K562 (cell line): ENCODE measurements around the gene CHST13. TPM values are rescaled to one million over a fixed set of nuclear protein-coding genes. Genes with fewer than 3 reads are reported as not detected.

Source experiments
- ATAC-seq: fragments of 200-7000 bp; cut with Tn5 transposase; 3 replicates; pipeline ENCODE4 v1.9.1; 2020; ENCODE audit warnings: moderate library complexity
- BruUV-seq: library from RNA; stranded (reverse); fragments of 400-500 nt; replicated peaks from 2 replicates; lab custom pipeline; 2021; lab: Mats Ljungman, UMichigan
- CTCF ChIA-PET: fragments of 300-600 bp; formaldehyde crosslinking; extraction: SDS; loops from one replicate; lab custom pipeline; 2021; ENCODE audit warnings: low intra/inter-chr PET ratio; lab: Yijun Ruan, JAX
- POLR2A ChIA-PET: fragments of 300-600, 350-650 bp; sonication (Branson Sonifier 250); formaldehyde crosslinking; extraction: SDS; loops from one replicate; lab custom pipeline; 2021; ENCODE audit warnings: antibody characterized with exemption, inconsistent platforms; lab: Yijun Ruan, JAX
- DNase-seq, 4 experiments: peaks; one replicate each; pipeline versions ENCODE4 v3.0.0 to v3.0.0-alpha.2; 2011 to 2018; ENCODE audit warnings: low spot score in 3 of 4, mixed read lengths in 3 of 4; ENCODE audit errors: extremely low read depth in 1 of 4
- FAIRE-seq: peaks from 2 replicates; lab custom pipeline; 2011; peaks lifted over from hg19 to GRCh38; lab: Jason Lieb, UNC
- H2AFZ ChIP-seq: 2 replicates; pipeline ENCODE4 v1.6.0; 2011; ENCODE audit warnings: low read depth, low read length, control low read depth, inconsistent platforms
- H3K27ac ChIP-seq: fragments of 200-600 bp; 3 replicates; pipeline ENCODE4 v1.8.0; 2011; ENCODE audit warnings: low read depth, mild to moderate bottlenecking, control low read depth, inconsistent platforms, low read length, moderate library complexity, mixed read lengths; ENCODE audit errors: extremely low read depth
- H3K27me3 ChIP-seq, 2 experiments: fragments of 300-600 bp in 1 of 2; 2 replicates in 1 of 2; 3 replicates in 1 of 2; pipeline versions ENCODE4 v1.6.0 to v1.8.0; 2011; ENCODE audit warnings: inconsistent platforms in 2 of 2, low read length in 2 of 2, mild to moderate bottlenecking in 1 of 2, mixed read lengths in 1 of 2, moderate library complexity in 1 of 2; ENCODE audit not compliant: control insufficient read depth in 2 of 2, insufficient read depth in 2 of 2
- H3K36me3 ChIP-seq: fragments of 300-600 bp; 3 replicates; pipeline ENCODE4 v1.8.0; 2011; ENCODE audit warnings: mild to moderate bottlenecking, low read length, inconsistent platforms; ENCODE audit not compliant: control insufficient read depth, insufficient read depth
- H3K4me1 ChIP-seq, 2 experiments: fragments of 200-600 bp in 1 of 2; replicated peaks in 1 of 2; 2 replicates in 1 of 2; 3 replicates in 1 of 2; pipeline versions ENCODE4 v1.5.1 to v1.8.0; 2011; ENCODE audit warnings: inconsistent platforms in 2 of 2, low read length in 2 of 2, mild to moderate bottlenecking in 1 of 2, mixed read lengths in 1 of 2, moderate library complexity in 1 of 2; ENCODE audit not compliant: control insufficient read depth in 2 of 2, insufficient read depth in 2 of 2
- H3K4me2 ChIP-seq: 2 replicates; pipeline ENCODE4 v1.6.1; 2011; ENCODE audit warnings: low read length, control low read depth, inconsistent platforms, mixed read lengths; ENCODE audit not compliant: insufficient read depth
- H3K4me3 ChIP-seq: fragments of 200-600 bp; sonication (generic), shearing (Covaris generic); 2 replicates; pipeline ENCODE4 v1.5.1; 2016; ENCODE audit warnings: control low read depth, inconsistent platforms
- H3K79me2 ChIP-seq: fragments of 200-600 bp; 3 replicates; pipeline ENCODE4 v1.8.0; 2011; ENCODE audit warnings: low read length, inconsistent platforms; ENCODE audit not compliant: control insufficient read depth, insufficient read depth
- H3K9ac ChIP-seq, 2 experiments: 2 replicates each; pipeline versions ENCODE4 v1.6.0 to v1.6.1; 2011; ENCODE audit warnings: low read depth in 2 of 2, low read length in 2 of 2, control low read depth in 1 of 2, inconsistent platforms in 1 of 2, mild to moderate bottlenecking in 1 of 2, mixed read lengths in 1 of 2; ENCODE audit not compliant: insufficient read depth in 1 of 2
- H3K9me1 ChIP-seq: one replicate; pipeline ENCODE4 v1.6.0; 2011; ENCODE audit warnings: inconsistent platforms, mild to moderate bottlenecking, low read length, moderate library complexity; ENCODE audit not compliant: control insufficient read depth, insufficient read depth
- H3K9me3 ChIP-seq: replicated peaks from 2 replicates; pipeline ENCODE4 v1.5.1; 2011; ENCODE audit warnings: low read depth, low read length, inconsistent platforms; ENCODE audit not compliant: control insufficient read depth, insufficient read depth
- H4K20me1 ChIP-seq: replicated peaks from 2 replicates; pipeline ENCODE4 v1.6.1; 2011; ENCODE audit warnings: low read length, inconsistent platforms, mixed read lengths; ENCODE audit not compliant: control insufficient read depth, insufficient read depth
- FOXA1 ChIP-seq: fragments of 450-650 bp; IDR thresholded peaks from 2 replicates; pipeline ENCODE4 v1.6.1; 2016; ENCODE audit warnings: mild to moderate bottlenecking, borderline replicate concordance
- WGBS: fragments of 100-300 bp; shearing (Covaris generic); methylation state at CpG from one replicate; pipeline ENCODE4 v1.1.6; 2016; ENCODE audit warnings: low coverage, mixed read lengths; ENCODE audit not compliant: insufficient coverage; ENCODE audit errors: missing lambda C conversion rate; 5-methylcytosine and 5-hydroxymethylcytosine counted together
- in situ Hi-C: fragments of 300-500 bp; cut with MboI; formaldehyde crosslinking; loops from 4 replicates; pipeline ENCODE4 v1.15.0; 2018; ENCODE audit warnings: inconsistent platforms, mixed read lengths
- intact Hi-C: fragments of 100-400 bp; cut with micrococcal nuclease; formaldehyde crosslinking; loops from 2 replicates; pipeline ENCODE4 v1.14.2; 2022
- polyA plus RNA-seq, 8 experiments: library from polyadenylated mRNA; depleted of rRNA in 4 of 8; stranded (reverse) in 5 of 8; unstranded in 3 of 8; fragments of >200 nt; fragmentation: Nextera tagmentation in 2 of 8; fragmentation: Illumina TruSeq in 1 of 8; extraction: Ambion mirVana in 2 of 8; extraction: Trizol in 1 of 8; gene quantifications; 2 replicates each; pipeline versions ENCODE4 v1.2.1 to v1.2.3, GENCODE V29; 2011 to 2014; ENCODE audit warnings: inconsistent platforms in 1 of 8, missing spikeins in 1 of 8
- total RNA-seq, 7 experiments: library from RNA; depleted of rRNA in 6 of 7; stranded (reverse); fragments of >200 nt in 6 of 7; fragmentation: Illumina TruSeq in 2 of 7; extraction: Trizol in 2 of 7; gene quantifications; 2 replicates each; pipeline versions ENCODE4 v1.2.1 to v1.2.3, GENCODE V29; 2011 to 2021; ENCODE audit warnings: low replicate concordance in 1 of 7
- TF ChIP-seq, protein P1 (sequence below), 3 experiments: IDR thresholded peaks in 2 of 3; conservative IDR thresholded peaks in 1 of 3; 2 replicates each; pipeline ENCODE4 v1.5.1; 2011 to 2012; ENCODE audit warnings: low read length in 3 of 3, mild to moderate bottlenecking in 3 of 3, control low read depth in 2 of 3, improper control_type of control experiment in 1 of 3, inconsistent platforms in 1 of 3, low read depth in 1 of 3, mixed read lengths in 1 of 3, moderate library complexity in 1 of 3; ENCODE audit not compliant: insufficient read depth in 2 of 3

The CHST13 gene
- total and polyA plus RNA-seq, 9 of the 15 experiments (the other 6 are each of a cell fraction or from before 2014, with no cell fraction given), result not detected

DNA sequence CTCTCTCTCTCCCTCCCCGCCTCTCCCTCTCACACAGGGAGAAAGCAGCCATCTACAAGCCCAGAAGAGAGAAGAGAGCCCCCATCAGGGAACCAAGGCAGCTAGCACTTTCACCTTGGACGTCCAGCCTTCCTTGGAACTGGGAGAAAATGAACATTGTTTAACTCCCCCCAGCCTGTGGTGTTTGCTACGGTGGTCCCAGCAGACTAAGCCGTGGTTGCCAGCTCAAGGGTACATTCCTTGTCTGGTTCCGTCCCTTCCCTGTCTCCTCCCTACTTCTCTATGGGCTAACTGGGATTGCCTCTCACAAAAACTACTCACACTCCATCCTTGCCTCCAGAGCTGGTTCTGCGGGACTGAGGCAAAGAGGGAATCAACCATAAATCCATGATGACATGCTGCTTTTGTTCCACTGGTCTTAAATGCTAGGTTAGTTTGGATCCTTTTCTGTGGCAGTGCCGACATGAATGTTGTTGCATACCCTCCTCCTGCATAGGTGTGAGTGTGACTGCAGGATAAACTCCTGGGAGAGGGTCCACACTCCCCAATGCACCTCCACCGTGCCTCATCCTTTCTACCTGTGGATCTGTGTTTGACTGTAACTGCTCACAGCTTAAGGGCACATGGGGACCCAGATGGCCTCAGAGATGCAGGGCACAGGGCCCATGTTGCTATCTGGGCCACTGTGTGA is 22.7 kb downstream of the CHST13 start:
- no TSS peak for BruUV-seq
- no peak overlapping the region for H2AFZ ChIP-seq
- ATAC-seq, result no peak
- TF ChIP-seq, protein P1, sequence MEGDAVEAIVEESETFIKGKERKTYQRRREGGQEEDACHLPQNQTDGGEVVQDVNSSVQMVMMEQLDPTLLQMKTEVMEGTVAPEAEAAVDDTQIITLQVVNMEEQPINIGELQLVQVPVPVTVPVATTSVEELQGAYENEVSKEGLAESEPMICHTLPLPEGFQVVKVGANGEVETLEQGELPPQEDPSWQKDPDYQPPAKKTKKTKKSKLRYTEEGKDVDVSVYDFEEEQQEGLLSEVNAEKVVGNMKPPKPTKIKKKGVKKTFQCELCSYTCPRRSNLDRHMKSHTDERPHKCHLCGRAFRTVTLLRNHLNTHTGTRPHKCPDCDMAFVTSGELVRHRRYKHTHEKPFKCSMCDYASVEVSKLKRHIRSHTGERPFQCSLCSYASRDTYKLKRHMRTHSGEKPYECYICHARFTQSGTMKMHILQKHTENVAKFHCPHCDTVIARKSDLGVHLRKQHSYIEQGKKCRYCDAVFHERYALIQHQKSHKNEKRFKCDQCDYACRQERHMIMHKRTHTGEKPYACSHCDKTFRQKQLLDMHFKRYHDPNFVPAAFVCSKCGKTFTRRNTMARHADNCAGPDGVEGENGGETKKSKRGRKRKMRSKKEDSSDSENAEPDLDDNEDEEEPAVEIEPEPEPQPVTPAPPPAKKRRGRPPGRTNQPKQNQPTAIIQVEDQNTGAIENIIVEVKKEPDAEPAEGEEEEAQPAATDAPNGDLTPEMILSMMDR (IDR thresholded peaks at IDR 0.05 in 2 of 3, conservative IDR thresholded peaks at IDR 0.05 in 1 of 3; ENCODE audit: insufficient read depth in 2 of 3, low read depth in 1 of 3, low read length in 3 of 3), result 0 out of 6 replicates have a peak, but pooled peaks of 1 of the 3 experiments have one; percentile 3
- no peak for TF ChIP-seq FOXA1
- H3K9ac ChIP-seq, result no peak overlapping the region
- DNase-seq, result no peak
- H3K4me3 ChIP-seq, result no peak overlapping the region
- WGBS, result 3% methylated on average over 5 of the region's 8 CpGs
- no peaks in the 10 kb centered on the region for H3K9me1 ChIP-seq
- no peak for FAIRE-seq
- ChIA-PET CTCF (no interaction called here), POLR2A (interaction anchor here (0.8 kb wide), 1 partner anchor 9 kb away, joined by 5 read pairs; no protein-coding TSS in a partner anchor)
- 0 out of 2 replicates have a peak, but pooled peaks cover 4% of the 10 kb centered on the region for H4K20me1 ChIP-seq
- intact Hi-C loops (no loop called here), in situ Hi-C loops (no loop called here)
- no peak overlapping the region for H3K4me2 ChIP-seq
- H3K9me3 ChIP-seq, result no peaks in the 10 kb centered on the region
- peaks cover 0 to 2% of the 10 kb centered on the region in 2 experiments; a peak in 2 of 5 replicates for H3K4me1 ChIP-seq
- H3K79me2 ChIP-seq, result no peaks in the 10 kb centered on the region
- peaks cover 0 to 40% of the 10 kb centered on the region in 2 experiments; a peak in 3 of 5 replicates for H3K27me3 ChIP-seq
- H3K36me3 ChIP-seq, result no peaks in the 10 kb centered on the region
- no peak overlapping the region for H3K27ac ChIP-seq
